NCI-H82 (cell line): Measurements from ENCODE around the gene ZNF532.

Experiments
- DNase-seq: peaks from one replicate; lab custom pipeline; 2025; lab: John Stamatoyannopoulos, UW

Gene ZNF532

GRCh38 chr18:58947136-58947732 lies 82.6 kb downstream of the ZNF532 start:
- no peak for DNase-seq

- DNase-seq, result peak; percentile 71
Observed at GRCh38 chr18:58949031-58949430, 84.4 kb downstream of the ZNF532 start.

GRCh38 chr18:58951986-58952702 lies 87.5 kb downstream of the ZNF532 start:
- no peak for DNase-seq

- DNase-seq, result no peak
Observed at GRCh38 chr18:58952858-58953257, 88.2 kb downstream of the ZNF532 start.

- peak; percentile 72 for DNase-seq
Observed at GRCh38 chr18:58953627-58954026, 89.0 kb downstream of the ZNF532 start.

GRCh38 chr18:58955001-58955400 lies 90.3 kb downstream of the ZNF532 start:
- DNase-seq, result peak; percentile 54

- DNase-seq, result no peak
Observed at GRCh38 chr18:58955738-58956137, 91.1 kb downstream of the ZNF532 start.

GRCh38 chr18:58958628-58959027 lies 94.0 kb downstream of the ZNF532 start:
- no peak for DNase-seq

- DNase-seq, result peak; percentile 35
Observed at GRCh38 chr18:58960508-58960907, 95.8 kb downstream of the ZNF532 start.

GRCh38 chr18:58960946-58961722 lies 96.5 kb downstream of the ZNF532 start:
- DNase-seq, result no peak

- DNase-seq, result peak; percentile 68
Observed at GRCh38 chr18:58962336-58962735, 97.7 kb downstream of the ZNF532 start.

- DNase-seq, result peak; percentile 84
Observed at GRCh38 chr18:58965291-58966004, 100.8 kb downstream of the ZNF532 start.

- peak; percentile 93 for DNase-seq
Observed at GRCh38 chr18:58966005-58966677, 101.5 kb downstream of the ZNF532 start.

GRCh38 chr18:58966704-58967103 lies 102.0 kb downstream of the ZNF532 start:
- no peak for DNase-seq

- DNase-seq, result no peak
Observed at GRCh38 chr18:58967751-58968254, 103.1 kb downstream of the ZNF532 start.

- DNase-seq, result peak; percentile 87
Observed at GRCh38 chr18:58970943-58971790, 106.5 kb downstream of the ZNF532 start.

- no peak for DNase-seq
Observed at GRCh38 chr18:58975296-58975695, 110.6 kb downstream of the ZNF532 start.

- no peak for DNase-seq
Observed at GRCh38 chr18:58975781-58976180, 111.1 kb downstream of the ZNF532 start.

GRCh38 chr18:58977223-58977622 lies 112.5 kb downstream of the ZNF532 start:
- no peak for DNase-seq

GRCh38 chr18:58977801-58978200 lies 113.1 kb downstream of the ZNF532 start:
- no peak for DNase-seq

- DNase-seq, result no peak
Observed at GRCh38 chr18:58978916-58979315, 114.2 kb downstream of the ZNF532 start.
